ENCODE measurements around the gene ACAA1. TPM values are rescaled to one million over a fixed set of nuclear protein-coding genes. Genes with fewer than 3 reads are reported as not detected.

Gene ACAA1
- total RNA-seq, 2 donors from 2014 or later, result 67.5 to 82.8 TPM

DNA sequence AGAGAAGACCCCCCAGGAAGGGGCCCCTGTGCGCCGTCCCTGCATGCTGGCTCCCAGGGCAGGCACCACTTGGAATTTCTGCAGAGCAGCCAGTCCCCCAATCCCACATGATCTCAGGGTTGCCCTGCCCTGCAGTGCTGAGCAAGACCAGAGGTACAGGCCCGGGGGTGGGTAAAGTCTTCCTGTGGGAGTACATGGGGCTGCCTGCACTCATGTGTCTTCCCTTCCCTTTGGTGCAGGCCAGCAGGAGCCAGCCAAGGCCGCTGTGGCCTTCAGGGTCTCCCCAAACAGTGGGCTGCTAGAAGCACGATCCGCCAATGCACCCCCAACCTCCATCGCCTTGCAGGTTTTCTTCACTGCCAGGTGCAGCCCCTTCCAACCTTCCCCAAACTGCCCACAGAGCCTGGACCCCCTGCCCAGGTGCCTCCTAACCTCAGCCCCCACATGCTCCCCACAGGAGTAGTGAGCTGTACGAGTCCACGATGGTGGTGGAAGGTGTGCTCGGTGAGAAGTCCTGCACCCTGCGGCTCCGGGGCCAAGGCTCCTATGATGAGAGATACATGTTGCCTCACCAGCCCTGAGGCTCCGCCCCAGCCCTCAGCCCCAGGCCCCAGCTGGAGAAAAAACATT is 15.0 kb downstream of the ACAA1 start:
- Mint-ChIP-seq H3K4me3 (no peak overlapping the region), H3K36me3 (ENCODE audit: low read depth) (peaks cover 65% of the 10 kb centered on the region), H3K27ac (no peak overlapping the region), H3K9me3 (no peaks in the 10 kb centered on the region), H3K27me3 (no peaks in the 10 kb centered on the region), H3K4me1 (no peaks in the 10 kb centered on the region)
- no peak for ATAC-seq (replicated peaks)

GRCh38 chr3:38121451-38121831 is 15.5 kb downstream of the ACAA1 start:
- H3K36me3 Mint-ChIP-seq (ENCODE audit: low read depth), result peaks cover 60% of the 10 kb centered on the region
- H3K9me3 Mint-ChIP-seq, result no peaks in the 10 kb centered on the region
- no peaks in the 10 kb centered on the region for H3K4me1 Mint-ChIP-seq
- H3K4me3 Mint-ChIP-seq, result no peak overlapping the region
- no peaks in the 10 kb centered on the region for H3K27me3 Mint-ChIP-seq
- H3K27ac Mint-ChIP-seq, result no peak overlapping the region
- no peak for ATAC-seq (replicated peaks)

DNA sequence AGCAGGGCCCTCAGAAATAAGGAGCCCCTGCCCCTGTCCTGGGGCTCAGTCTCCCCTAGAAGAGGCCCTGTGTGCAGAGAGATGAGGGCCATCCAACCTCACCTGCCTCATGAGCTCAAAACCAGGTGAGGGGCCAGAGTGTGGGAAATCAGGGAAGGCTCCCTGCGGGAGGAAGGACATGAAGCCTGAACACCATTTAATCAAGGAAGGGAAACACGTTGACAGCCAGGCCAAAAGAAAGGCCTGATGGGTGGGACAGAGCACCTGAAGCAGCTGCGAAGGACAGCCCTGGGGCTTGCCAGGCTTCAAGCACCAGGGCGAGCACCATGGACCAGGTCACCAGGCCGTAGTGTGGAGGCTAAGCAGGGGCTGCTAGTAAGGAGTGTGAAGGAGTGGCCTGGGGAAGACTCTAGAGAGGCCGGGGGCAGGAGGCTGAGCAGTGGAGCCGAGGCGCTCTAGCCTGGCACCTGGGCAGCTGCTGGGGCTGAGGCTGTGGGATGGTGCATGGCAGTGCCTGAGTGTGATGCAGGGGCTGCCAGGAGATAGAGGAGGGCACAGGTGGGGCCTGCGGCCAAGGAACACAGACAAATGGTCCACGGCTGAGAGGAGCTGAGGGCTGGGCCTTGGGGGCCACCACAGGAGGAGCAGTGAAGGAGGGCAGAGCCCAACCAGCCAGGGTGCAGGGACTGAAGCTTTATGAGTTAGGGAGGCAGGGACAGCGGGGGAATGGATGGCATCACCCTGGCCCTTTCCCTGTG is 16.1 kb downstream of the ACAA1 start:
- Mint-ChIP-seq H3K27me3 (no peaks in the 10 kb centered on the region), H3K9me3 (no peaks in the 10 kb centered on the region), H3K36me3 (ENCODE audit: low read depth) (peaks cover 54% of the 10 kb centered on the region), H3K27ac (peak overlapping the region; percentile 74), H3K4me1 (no peaks in the 10 kb centered on the region), H3K4me3 (no peak overlapping the region)
- ATAC-seq (replicated peaks), result no peak

DNA sequence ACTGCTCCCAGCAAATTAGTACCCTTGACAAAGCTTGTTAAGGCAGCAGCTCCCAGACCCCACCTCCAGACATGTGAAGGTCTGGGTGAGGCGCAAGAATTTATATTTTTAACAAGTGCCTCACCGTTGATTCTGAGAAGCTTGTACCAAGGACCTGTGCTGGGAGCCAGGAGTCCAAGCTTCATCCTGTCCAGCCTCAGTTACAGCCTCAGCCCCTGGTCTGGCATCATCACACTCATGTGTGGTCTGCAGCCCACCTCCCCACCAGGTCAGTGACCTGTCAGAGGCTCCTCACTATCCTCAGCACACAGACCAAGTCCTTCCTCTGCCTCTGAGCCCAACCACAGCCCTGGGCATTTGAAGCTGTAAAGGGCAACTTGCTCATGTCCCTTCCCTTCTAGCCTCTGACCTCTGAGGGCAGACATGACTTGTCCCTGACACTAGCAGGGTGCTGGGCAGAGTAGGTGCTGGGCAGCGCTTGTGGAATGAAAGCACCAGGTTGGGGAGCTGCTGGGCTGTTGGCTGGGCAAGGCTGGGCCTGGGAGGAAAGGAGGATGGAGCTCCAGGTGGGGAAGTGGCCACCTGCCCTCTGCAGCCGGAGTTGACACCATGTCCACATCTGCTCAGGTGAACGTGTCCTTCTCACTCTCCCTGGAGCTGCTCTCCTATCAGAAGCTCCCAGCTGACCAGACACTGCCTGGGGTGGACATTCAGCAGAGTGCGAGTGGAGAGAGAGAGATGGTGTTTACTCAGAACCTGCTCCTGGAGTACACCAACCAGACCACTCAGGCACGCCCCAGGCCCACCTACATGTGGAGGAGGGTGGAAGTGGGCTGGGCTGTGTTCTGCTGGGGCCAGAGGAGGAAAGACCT is 16.9 kb downstream of the ACAA1 start:
- H3K4me1 Mint-ChIP-seq, result no peaks in the 10 kb centered on the region
- peak overlapping the region; percentile 74 for H3K27ac Mint-ChIP-seq
- peaks cover 46% of the 10 kb centered on the region for H3K36me3 Mint-ChIP-seq (ENCODE audit: low read depth)
- no peaks in the 10 kb centered on the region for H3K9me3 Mint-ChIP-seq
- no peaks in the 10 kb centered on the region for H3K27me3 Mint-ChIP-seq
- ATAC-seq (replicated peaks), result no peak
- no peak overlapping the region for H3K4me3 Mint-ChIP-seq

DNA sequence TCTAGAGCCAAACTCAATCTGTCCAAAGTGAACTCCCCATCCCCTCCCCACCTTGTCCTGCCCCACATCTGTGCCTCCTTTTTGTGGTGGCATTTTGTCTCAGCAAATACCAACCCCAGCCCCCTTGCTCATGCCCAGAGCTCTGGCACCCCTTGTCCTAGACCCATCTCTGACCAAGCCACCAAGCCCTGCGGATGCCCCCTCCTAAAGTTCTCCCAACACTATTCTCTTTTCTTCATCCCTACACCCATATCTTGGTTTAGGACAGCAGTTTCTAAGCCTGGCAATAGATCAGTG is 17.7 kb downstream of the ACAA1 start:
- no peaks in the 10 kb centered on the region for H3K4me1 Mint-ChIP-seq
- no peaks in the 10 kb centered on the region for H3K9me3 Mint-ChIP-seq
- H3K36me3 Mint-ChIP-seq (ENCODE audit: low read depth), result peaks cover 38% of the 10 kb centered on the region
- no peak overlapping the region for H3K27ac Mint-ChIP-seq
- H3K27me3 Mint-ChIP-seq, result no peaks in the 10 kb centered on the region
- no peak for ATAC-seq (replicated peaks)
- H3K4me3 Mint-ChIP-seq, result no peak overlapping the region

DNA sequence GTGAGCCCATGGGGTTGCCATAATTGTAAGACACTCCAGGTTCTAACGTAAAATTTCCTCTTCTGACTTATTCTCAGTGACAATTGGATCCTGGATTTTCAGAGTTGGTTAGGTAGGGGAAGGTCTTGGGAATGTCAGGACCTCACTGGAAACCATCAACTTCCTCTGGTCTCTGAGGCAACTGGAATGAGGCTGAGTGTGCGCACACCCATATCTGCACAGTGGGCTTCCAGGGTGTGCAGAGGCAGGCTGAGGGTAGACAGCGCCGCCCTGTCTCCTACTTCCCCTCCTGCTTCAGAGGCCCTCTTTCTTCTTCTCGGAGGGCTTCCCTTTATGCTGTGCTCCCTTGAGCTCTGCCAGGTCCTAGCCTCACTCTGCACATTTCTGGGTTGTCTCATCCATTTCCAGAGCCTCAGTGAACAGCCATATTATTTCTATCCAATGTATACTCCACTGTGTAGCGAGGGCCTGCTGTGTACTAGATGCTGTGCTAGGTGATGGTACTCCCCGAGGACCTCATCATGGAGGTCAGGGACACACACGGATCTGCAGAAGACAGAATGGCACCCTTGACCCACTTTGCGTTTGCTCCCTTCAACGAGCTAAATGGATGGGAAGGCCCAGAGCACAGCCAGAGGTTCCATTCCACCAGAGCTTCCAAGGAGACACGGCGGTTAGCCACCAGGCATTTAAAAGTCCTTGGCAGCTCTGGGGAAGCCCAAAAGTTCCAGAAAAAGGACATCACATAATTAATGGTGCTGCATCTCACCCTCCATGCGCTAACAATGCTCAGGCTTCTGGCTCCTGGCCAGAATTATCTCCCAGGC is 18.3 kb downstream of the ACAA1 start:
- Mint-ChIP-seq H3K9me3 (no peaks in the 10 kb centered on the region), H3K27ac (peak overlapping the region; percentile 69), H3K36me3 (ENCODE audit: low read depth) (peaks cover 32% of the 10 kb centered on the region), H3K4me3 (no peak overlapping the region), H3K27me3 (no peaks in the 10 kb centered on the region), H3K4me1 (no peaks in the 10 kb centered on the region)
- ATAC-seq (replicated peaks), result no peak

DNA sequence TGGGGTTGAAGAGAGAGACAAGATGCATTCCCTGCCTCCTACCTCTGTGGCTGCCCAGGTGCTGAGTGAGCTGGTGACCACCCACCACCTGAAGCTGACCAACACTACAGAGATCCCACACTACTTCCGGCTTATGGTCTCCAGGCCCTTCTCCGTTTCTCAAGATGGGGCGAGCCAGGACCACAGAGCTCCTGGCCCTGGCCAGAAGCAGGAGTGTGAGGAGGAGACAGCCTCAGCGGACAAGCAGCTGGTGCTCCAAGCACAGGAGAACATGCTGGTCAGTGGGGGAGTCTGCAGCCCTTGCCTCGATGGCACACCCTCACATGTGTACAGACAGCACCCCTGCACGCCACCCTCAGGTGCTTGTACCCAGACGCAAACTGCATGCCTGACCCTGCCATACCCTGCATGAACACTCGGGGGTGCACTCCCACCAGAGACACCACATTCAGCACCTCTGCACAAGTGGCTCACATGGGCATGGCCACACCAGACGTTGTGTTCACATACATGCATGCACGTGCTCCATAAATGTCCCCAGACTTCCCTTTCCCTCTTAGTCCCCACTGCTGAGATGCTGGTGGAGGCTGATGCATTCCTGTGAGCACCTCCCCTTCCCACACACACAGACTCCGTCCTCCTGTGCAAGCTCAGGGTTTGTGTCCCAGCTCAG is 19.0 kb downstream of the ACAA1 start:
- no peak overlapping the region for H3K4me3 Mint-ChIP-seq
- H3K36me3 Mint-ChIP-seq (ENCODE audit: low read depth), result peaks cover 24% of the 10 kb centered on the region
- H3K4me1 Mint-ChIP-seq, result no peaks in the 10 kb centered on the region
- H3K9me3 Mint-ChIP-seq, result no peaks in the 10 kb centered on the region
- ATAC-seq (replicated peaks), result peak; percentile 75
- peak overlapping the region; percentile 69 for H3K27ac Mint-ChIP-seq
- no peaks in the 10 kb centered on the region for H3K27me3 Mint-ChIP-seq

- no peak for ATAC-seq (replicated peaks)
- no peaks in the 10 kb centered on the region for H3K27me3 Mint-ChIP-seq
- H3K36me3 Mint-ChIP-seq (ENCODE audit: low read depth), result peaks cover 18% of the 10 kb centered on the region
- no peaks in the 10 kb centered on the region for H3K4me1 Mint-ChIP-seq
- no peak overlapping the region for H3K27ac Mint-ChIP-seq
- H3K4me3 Mint-ChIP-seq, result no peak overlapping the region
- no peaks in the 10 kb centered on the region for H3K9me3 Mint-ChIP-seq
These were observed 19.7 kb downstream of the ACAA1 start for GRCh38 chr3:38117163-38117716.

DNA sequence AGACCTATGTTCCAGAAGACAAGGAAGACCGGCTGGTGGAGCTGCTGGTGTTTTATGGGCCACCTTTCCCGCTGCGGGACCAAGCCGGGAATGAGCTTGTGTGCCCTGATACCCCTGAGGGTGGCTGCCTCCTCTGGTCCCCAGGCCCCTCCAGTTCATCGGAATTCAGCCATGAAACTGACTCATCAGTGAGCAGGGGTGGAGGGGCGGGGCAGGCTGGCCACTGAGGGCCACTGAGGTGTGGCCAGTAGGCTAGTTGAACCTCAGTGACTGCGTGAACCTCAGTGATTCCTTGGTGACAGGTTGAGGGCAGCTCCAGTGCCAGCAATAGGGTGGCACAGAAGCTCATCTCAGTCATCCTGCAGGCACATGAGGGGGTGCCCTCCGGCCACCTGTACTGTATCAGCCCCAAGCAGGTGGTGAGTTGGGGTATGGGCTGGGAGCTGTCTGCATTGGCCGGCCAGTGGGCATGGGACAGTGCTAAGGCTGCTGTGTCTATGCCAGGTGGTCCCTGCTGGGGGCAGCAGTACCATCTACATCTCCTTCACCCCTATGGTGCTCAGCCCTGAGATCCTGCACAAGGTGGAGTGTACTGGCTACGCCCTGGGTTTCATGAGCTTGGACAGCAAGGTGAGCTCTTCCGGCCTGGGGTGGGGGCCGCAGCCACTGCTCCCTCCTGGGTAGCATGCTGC is 20.3 kb downstream of the ACAA1 start:
- Mint-ChIP-seq H3K4me3 (no peak overlapping the region), H3K4me1 (no peaks in the 10 kb centered on the region), H3K27me3 (no peaks in the 10 kb centered on the region), H3K36me3 (ENCODE audit: low read depth) (peaks cover 14% of the 10 kb centered on the region), H3K27ac (no peak overlapping the region), H3K9me3 (no peaks in the 10 kb centered on the region)
- ATAC-seq (replicated peaks), result no peak

- no peaks in the 10 kb centered on the region for H3K4me1 Mint-ChIP-seq
- no peaks in the 10 kb centered on the region for H3K27me3 Mint-ChIP-seq
- peak overlapping the region; percentile 16 for H3K27ac Mint-ChIP-seq
- no peak for ATAC-seq (replicated peaks)
- H3K9me3 Mint-ChIP-seq, result no peaks in the 10 kb centered on the region
- peaks cover 10% of the 10 kb centered on the region for H3K36me3 Mint-ChIP-seq (ENCODE audit: low read depth)
- no peak overlapping the region for H3K4me3 Mint-ChIP-seq
These were observed 21.1 kb downstream of the ACAA1 start for GRCh38 chr3:38115645-38116427.

GRCh38 chr3:38114875-38115644 is 21.9 kb downstream of the ACAA1 start:
- Mint-ChIP-seq H3K27me3 (no peaks in the 10 kb centered on the region), H3K36me3 (ENCODE audit: low read depth) (peaks cover 2% of the 10 kb centered on the region), H3K27ac (peak overlapping the region; percentile 16), H3K4me3 (no peak overlapping the region), H3K4me1 (no peaks in the 10 kb centered on the region), H3K9me3 (no peaks in the 10 kb centered on the region)
- ATAC-seq (replicated peaks), result no peak
